SU-DHL-6 (cell line): ENCODE measurements around the gene AMMECR1L.

ENCODE experiments used
- EZH2phosphoT487 ChIP-seq: fragments of 200-600 bp; sonication (generic), shearing (Covaris generic); conservative IDR thresholded peaks from 2 replicates; pipeline ENCODE4 v1.6.1; 2018; ENCODE audit warnings: mild to moderate bottlenecking, antibody characterized with exemption, low read length, moderate library complexity, mixed read lengths
- TF ChIP-seq, protein P1 (sequence below): fragments of 200-600 bp; sonication (generic); IDR thresholded peaks from one replicate; pipeline ENCODE4 v1.5.1; 2017; ENCODE audit warnings: antibody characterized with exemption, mild to moderate bottlenecking, low read length, moderate library complexity; ENCODE audit not compliant: insufficient read depth, poor library complexity, severe bottlenecking

DNA sequence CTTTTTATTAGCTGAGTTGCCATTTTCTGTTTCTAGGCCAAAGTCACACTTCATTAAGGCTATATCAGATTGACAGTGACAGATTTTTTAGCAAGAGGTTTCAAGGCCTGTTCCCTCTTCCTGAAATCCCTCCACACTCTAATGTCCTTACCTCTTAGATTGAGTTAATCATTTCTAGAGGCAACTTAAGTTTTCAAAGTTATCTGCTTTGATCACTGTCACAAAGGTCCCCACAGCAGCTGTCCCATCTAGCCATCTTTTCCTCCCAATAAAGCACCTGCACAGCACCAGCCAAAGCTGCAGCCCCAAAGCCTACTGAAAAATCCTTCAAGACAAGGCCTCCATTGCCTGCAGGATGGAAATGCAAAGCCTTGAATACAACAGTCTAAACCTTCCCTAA lies 13.4 kb downstream of the AMMECR1L start:
- TF ChIP-seq, protein P1, sequence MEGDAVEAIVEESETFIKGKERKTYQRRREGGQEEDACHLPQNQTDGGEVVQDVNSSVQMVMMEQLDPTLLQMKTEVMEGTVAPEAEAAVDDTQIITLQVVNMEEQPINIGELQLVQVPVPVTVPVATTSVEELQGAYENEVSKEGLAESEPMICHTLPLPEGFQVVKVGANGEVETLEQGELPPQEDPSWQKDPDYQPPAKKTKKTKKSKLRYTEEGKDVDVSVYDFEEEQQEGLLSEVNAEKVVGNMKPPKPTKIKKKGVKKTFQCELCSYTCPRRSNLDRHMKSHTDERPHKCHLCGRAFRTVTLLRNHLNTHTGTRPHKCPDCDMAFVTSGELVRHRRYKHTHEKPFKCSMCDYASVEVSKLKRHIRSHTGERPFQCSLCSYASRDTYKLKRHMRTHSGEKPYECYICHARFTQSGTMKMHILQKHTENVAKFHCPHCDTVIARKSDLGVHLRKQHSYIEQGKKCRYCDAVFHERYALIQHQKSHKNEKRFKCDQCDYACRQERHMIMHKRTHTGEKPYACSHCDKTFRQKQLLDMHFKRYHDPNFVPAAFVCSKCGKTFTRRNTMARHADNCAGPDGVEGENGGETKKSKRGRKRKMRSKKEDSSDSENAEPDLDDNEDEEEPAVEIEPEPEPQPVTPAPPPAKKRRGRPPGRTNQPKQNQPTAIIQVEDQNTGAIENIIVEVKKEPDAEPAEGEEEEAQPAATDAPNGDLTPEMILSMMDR = no peak
- no peak for TF ChIP-seq EZH2phosphoT487
